NCI-H1105 treated with DMSO at 0.1 percent for 48 hours (cell line): ENCODE data around the gene RSPH6A.
"Not testable (repeated sequence)": the region's sequence is repeated elsewhere in the genome, so short reads cannot be mapped to it uniquely, and the experiment has no call there.

ENCODE experiments used
- DNase-seq: peaks from one replicate; lab custom pipeline; 2025; lab: John Stamatoyannopoulos, UW

Gene RSPH6A

GRCh38 chr19:45764945-45765701, 50.0 kb downstream of the RSPH6A start:
- no peak for DNase-seq

GRCh38 chr19:45764475-45764874, 50.6 kb downstream of the RSPH6A start:
- DNase-seq: no peak

- DNase-seq: no peak
Observed at GRCh38 chr19:45763691-45764294, 51.3 kb downstream of the RSPH6A start.

- DNase-seq: no peak
Observed at GRCh38 chr19:45762870-45763631, 52.1 kb downstream of the RSPH6A start.

GRCh38 chr19:45761714-45762113, 53.4 kb downstream of the RSPH6A start:
- no peak for DNase-seq

- DNase-seq: no peak
Observed at GRCh38 chr19:45758921-45759320, 56.2 kb downstream of the RSPH6A start.

- DNase-seq: no peak
Observed at GRCh38 chr19:45757695-45758094, 57.4 kb downstream of the RSPH6A start.

GRCh38 chr19:45754323-45754722, 60.8 kb downstream of the RSPH6A start:
- no peak for DNase-seq

GRCh38 chr19:45753548-45753947, 61.6 kb downstream of the RSPH6A start:
- DNase-seq: no peak

- DNase-seq: no peak
Observed at GRCh38 chr19:45752639-45753038, 62.5 kb downstream of the RSPH6A start.

- not testable (repeated sequence) for DNase-seq
Observed at GRCh38 chr19:45751483-45751882, 63.6 kb downstream of the RSPH6A start.

GRCh38 chr19:45747513-45747912, 67.6 kb downstream of the RSPH6A start:
- no peak for DNase-seq

- no peak for DNase-seq
Observed at GRCh38 chr19:45746866-45747265, 68.2 kb downstream of the RSPH6A start.
